ENCODE data around the gene CHD2.
A peak's percentile ranks its signal among the peaks of the same experiment; 100 is the strongest.

Gene CHD2

GRCh38 chr15:93072011-93072410, 171.9 kb downstream of the CHD2 start:
- H3K27me3 ChIP-seq (ENCODE audit: control insufficient read depth, insufficient read depth, low read length, poor library complexity, severe bottlenecking): no peaks in the 10 kb centered on the region
- 0% methylated on average over 10 of the region's 10 CpGs for WGBS, 2 experiments
- H3K4me1 ChIP-seq (ENCODE audit: control insufficient read depth, insufficient read depth, low read length): peaks cover 62% of the 10 kb centered on the region

GRCh38 chr15:93072411-93073394, 172.6 kb downstream of the CHD2 start:
- WGBS, 2 experiments: 0% methylated on average over 96 of the region's 96 CpGs
- H3K9me3 ChIP-seq (ENCODE audit: control insufficient read depth, low read length): no peaks in the 10 kb centered on the region
- H3K4me3 ChIP-seq (ENCODE audit: insufficient read depth, low read depth, low read length): peak overlapping the region; percentile 64
- no peaks in the 10 kb centered on the region for H3K27me3 ChIP-seq (ENCODE audit: control insufficient read depth, insufficient read depth, low read length, poor library complexity, severe bottlenecking)
- peaks cover 60% of the 10 kb centered on the region for H3K4me1 ChIP-seq (ENCODE audit: control insufficient read depth, insufficient read depth, low read length)
- peaks cover 9% of the 10 kb centered on the region for H3K36me3 ChIP-seq (ENCODE audit: control insufficient read depth, insufficient read depth, low read length)
- H3K27ac ChIP-seq (ENCODE audit: insufficient read depth, low read depth, low read length, poor library complexity, severe bottlenecking): peak overlapping the region; percentile 70

More at GRCh38 chr15:93072011-93072410, 171.9 kb downstream of the CHD2 start:
- Histone ChIP-seq H3K27ac (ENCODE audit: insufficient read depth, low read depth, low read length, poor library complexity, severe bottlenecking) (peak overlapping the region; percentile 57), H3K4me3 (ENCODE audit: insufficient read depth, low read depth, low read length) (peak overlapping the region; percentile 64), H3K9me3 (ENCODE audit: control insufficient read depth, low read length) (no peaks in the 10 kb centered on the region), H3K36me3 (ENCODE audit: control insufficient read depth, insufficient read depth, low read length) (peaks cover 10% of the 10 kb centered on the region)

DNA sequence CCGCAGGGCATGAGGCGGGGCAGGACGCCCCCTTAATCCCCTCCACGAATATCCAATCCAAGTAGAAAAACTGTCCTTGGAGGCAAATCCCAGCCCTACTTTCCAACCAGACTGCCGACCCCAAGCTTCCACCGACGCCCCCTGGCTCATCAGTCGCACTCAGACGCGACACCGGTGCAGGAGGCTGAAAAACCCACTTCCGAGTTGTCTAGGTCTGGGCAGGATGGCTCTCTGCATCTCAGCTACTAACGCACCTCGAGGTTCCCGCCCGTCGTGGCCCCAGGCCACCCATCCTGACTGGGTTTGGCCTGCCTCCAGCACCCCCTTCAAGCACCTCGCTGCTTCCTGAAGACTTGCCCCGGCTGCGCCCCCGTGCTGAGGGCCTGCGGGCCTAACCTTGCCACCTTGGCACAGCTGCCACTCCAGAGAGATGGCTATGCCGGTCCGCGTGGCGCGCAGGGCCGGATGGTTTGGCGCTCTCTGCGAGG, 173.4 kb downstream of the CHD2 start:
- peaks cover 60% of the 10 kb centered on the region for H3K4me1 ChIP-seq (ENCODE audit: control insufficient read depth, insufficient read depth, low read length)
- 35 to 36% methylated on average over 30 of the region's 30 CpGs for WGBS, 2 experiments
- H3K27ac ChIP-seq (ENCODE audit: insufficient read depth, low read depth, low read length, poor library complexity, severe bottlenecking): peak overlapping the region; percentile 70
- peaks cover 7% of the 10 kb centered on the region for H3K36me3 ChIP-seq (ENCODE audit: control insufficient read depth, insufficient read depth, low read length)
- no peaks in the 10 kb centered on the region for H3K27me3 ChIP-seq (ENCODE audit: control insufficient read depth, insufficient read depth, low read length, poor library complexity, severe bottlenecking)
- no peaks in the 10 kb centered on the region for H3K9me3 ChIP-seq (ENCODE audit: control insufficient read depth, low read length)
- H3K4me3 ChIP-seq (ENCODE audit: insufficient read depth, low read depth, low read length): peak overlapping the region; percentile 64

- Histone ChIP-seq H3K9me3 (ENCODE audit: control insufficient read depth, low read length) (no peaks in the 10 kb centered on the region), H3K4me1 (ENCODE audit: control insufficient read depth, insufficient read depth, low read length) (peaks cover 60% of the 10 kb centered on the region), H3K27ac (ENCODE audit: insufficient read depth, low read depth, low read length, poor library complexity, severe bottlenecking) (peak overlapping the region; percentile 56), H3K36me3 (ENCODE audit: control insufficient read depth, insufficient read depth, low read length) (peaks cover 7% of the 10 kb centered on the region), H3K4me3 (ENCODE audit: insufficient read depth, low read depth, low read length) (no peak overlapping the region), H3K27me3 (ENCODE audit: control insufficient read depth, insufficient read depth, low read length, poor library complexity, severe bottlenecking) (no peaks in the 10 kb centered on the region)
- WGBS, 2 experiments: 86 to 87% methylated on average over 13 of the region's 13 CpGs
These were observed 174.5 kb downstream of the CHD2 start for GRCh38 chr15:93074599-93074998.

DNA sequence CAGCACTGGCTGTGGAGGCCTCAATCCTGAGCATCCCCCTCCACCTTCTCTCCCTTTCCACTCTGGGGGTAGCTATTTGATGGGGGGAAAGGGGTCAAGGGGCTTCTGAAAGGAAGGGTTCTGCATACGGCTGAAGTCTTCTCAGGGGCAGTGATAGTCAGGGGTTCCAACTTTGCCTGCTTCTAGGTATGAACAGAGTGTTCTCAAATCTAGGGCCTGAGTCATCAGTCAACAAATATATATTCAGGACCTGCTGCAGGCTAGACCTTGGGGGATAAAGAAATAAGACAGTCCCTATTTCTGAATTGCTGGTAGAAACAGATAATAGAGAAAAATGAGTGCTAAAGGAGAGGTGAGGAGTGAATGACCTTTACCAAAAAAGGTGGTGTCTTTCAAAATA, 176.1 kb downstream of the CHD2 start:
- Histone ChIP-seq H3K9me3 (ENCODE audit: control insufficient read depth, low read length) (no peaks in the 10 kb centered on the region), H3K4me1 (ENCODE audit: control insufficient read depth, insufficient read depth, low read length) (peaks cover 63% of the 10 kb centered on the region), H3K27ac (ENCODE audit: insufficient read depth, low read depth, low read length, poor library complexity, severe bottlenecking) (no peak overlapping the region), H3K36me3 (ENCODE audit: control insufficient read depth, insufficient read depth, low read length) (no peaks in the 10 kb centered on the region), H3K27me3 (ENCODE audit: control insufficient read depth, insufficient read depth, low read length, poor library complexity, severe bottlenecking) (no peaks in the 10 kb centered on the region), H3K4me3 (ENCODE audit: insufficient read depth, low read depth, low read length) (no peak overlapping the region)
- WGBS, 2 experiments: 73 to 93% methylated on average over 1 of the region's 1 CpG

- WGBS, 2 experiments: 88 to 91% methylated on average over 5 of the region's 5 CpGs
- Histone ChIP-seq H3K36me3 (ENCODE audit: control insufficient read depth, insufficient read depth, low read length) (no peaks in the 10 kb centered on the region), H3K27ac (ENCODE audit: insufficient read depth, low read depth, low read length, poor library complexity, severe bottlenecking) (no peak overlapping the region), H3K27me3 (ENCODE audit: control insufficient read depth, insufficient read depth, low read length, poor library complexity, severe bottlenecking) (no peaks in the 10 kb centered on the region), H3K4me1 (ENCODE audit: control insufficient read depth, insufficient read depth, low read length) (peaks cover 68% of the 10 kb centered on the region), H3K9me3 (ENCODE audit: control insufficient read depth, low read length) (no peaks in the 10 kb centered on the region), H3K4me3 (ENCODE audit: insufficient read depth, low read depth, low read length) (no peak overlapping the region)
These were observed 176.8 kb downstream of the CHD2 start for GRCh38 chr15:93076875-93077274.

Data from ectodermal cell (in vitro differentiated cells).